K562 (cell line): Measurements from ENCODE around the gene PRDM15. TPM values are rescaled to one million over a fixed set of nuclear protein-coding genes. Genes with fewer than 3 reads are reported as not detected.

Experiments
- ATAC-seq: fragments of 200-7000 bp; cut with Tn5 transposase; 3 replicates; pipeline ENCODE4 v1.9.1; 2020; ENCODE audit warnings: moderate library complexity
- BruUV-seq: library from RNA; stranded (reverse); fragments of 400-500 nt; replicated peaks from 2 replicates; lab custom pipeline; 2021; lab: Mats Ljungman, UMichigan
- CTCF ChIA-PET: fragments of 300-600 bp; formaldehyde crosslinking; extraction: SDS; loops from one replicate; lab custom pipeline; 2021; ENCODE audit warnings: low intra/inter-chr PET ratio; lab: Yijun Ruan, JAX
- POLR2A ChIA-PET: fragments of 300-600, 350-650 bp; sonication (Branson Sonifier 250); formaldehyde crosslinking; extraction: SDS; loops from one replicate; lab custom pipeline; 2021; ENCODE audit warnings: antibody characterized with exemption, inconsistent platforms; lab: Yijun Ruan, JAX
- DNase-seq, 4 experiments: peaks; one replicate each; pipeline versions ENCODE4 v3.0.0 to v3.0.0-alpha.2; 2011 to 2018; ENCODE audit warnings: low spot score in 3 of 4, mixed read lengths in 3 of 4; ENCODE audit errors: extremely low read depth in 1 of 4
- FAIRE-seq: peaks from 2 replicates; lab custom pipeline; 2011; peaks lifted over from hg19 to GRCh38; lab: Jason Lieb, UNC
- H2AFZ ChIP-seq: 2 replicates; pipeline ENCODE4 v1.6.0; 2011; ENCODE audit warnings: low read depth, low read length, control low read depth, inconsistent platforms
- H3K27ac ChIP-seq: fragments of 200-600 bp; 3 replicates; pipeline ENCODE4 v1.8.0; 2011; ENCODE audit warnings: low read depth, mild to moderate bottlenecking, control low read depth, inconsistent platforms, low read length, moderate library complexity, mixed read lengths; ENCODE audit errors: extremely low read depth
- H3K27me3 ChIP-seq, 2 experiments: fragments of 300-600 bp in 1 of 2; 2 replicates in 1 of 2; 3 replicates in 1 of 2; pipeline versions ENCODE4 v1.6.0 to v1.8.0; 2011; ENCODE audit warnings: inconsistent platforms in 2 of 2, low read length in 2 of 2, mild to moderate bottlenecking in 1 of 2, mixed read lengths in 1 of 2, moderate library complexity in 1 of 2; ENCODE audit not compliant: control insufficient read depth in 2 of 2, insufficient read depth in 2 of 2
- H3K36me3 ChIP-seq: fragments of 300-600 bp; 3 replicates; pipeline ENCODE4 v1.8.0; 2011; ENCODE audit warnings: mild to moderate bottlenecking, low read length, inconsistent platforms; ENCODE audit not compliant: control insufficient read depth, insufficient read depth
- H3K4me1 ChIP-seq, 2 experiments: fragments of 200-600 bp in 1 of 2; replicated peaks in 1 of 2; 2 replicates in 1 of 2; 3 replicates in 1 of 2; pipeline versions ENCODE4 v1.5.1 to v1.8.0; 2011; ENCODE audit warnings: inconsistent platforms in 2 of 2, low read length in 2 of 2, mild to moderate bottlenecking in 1 of 2, mixed read lengths in 1 of 2, moderate library complexity in 1 of 2; ENCODE audit not compliant: control insufficient read depth in 2 of 2, insufficient read depth in 2 of 2
- H3K4me2 ChIP-seq: 2 replicates; pipeline ENCODE4 v1.6.1; 2011; ENCODE audit warnings: low read length, control low read depth, inconsistent platforms, mixed read lengths; ENCODE audit not compliant: insufficient read depth
- H3K4me3 ChIP-seq: fragments of 200-600 bp; sonication (generic), shearing (Covaris generic); 2 replicates; pipeline ENCODE4 v1.5.1; 2016; ENCODE audit warnings: control low read depth, inconsistent platforms
- H3K79me2 ChIP-seq: fragments of 200-600 bp; 3 replicates; pipeline ENCODE4 v1.8.0; 2011; ENCODE audit warnings: low read length, inconsistent platforms; ENCODE audit not compliant: control insufficient read depth, insufficient read depth
- H3K9ac ChIP-seq, 2 experiments: 2 replicates each; pipeline versions ENCODE4 v1.6.0 to v1.6.1; 2011; ENCODE audit warnings: low read depth in 2 of 2, low read length in 2 of 2, control low read depth in 1 of 2, inconsistent platforms in 1 of 2, mild to moderate bottlenecking in 1 of 2, mixed read lengths in 1 of 2; ENCODE audit not compliant: insufficient read depth in 1 of 2
- H3K9me1 ChIP-seq: one replicate; pipeline ENCODE4 v1.6.0; 2011; ENCODE audit warnings: inconsistent platforms, mild to moderate bottlenecking, low read length, moderate library complexity; ENCODE audit not compliant: control insufficient read depth, insufficient read depth
- H3K9me3 ChIP-seq: replicated peaks from 2 replicates; pipeline ENCODE4 v1.5.1; 2011; ENCODE audit warnings: low read depth, low read length, inconsistent platforms; ENCODE audit not compliant: control insufficient read depth, insufficient read depth
- H4K20me1 ChIP-seq: replicated peaks from 2 replicates; pipeline ENCODE4 v1.6.1; 2011; ENCODE audit warnings: low read length, inconsistent platforms, mixed read lengths; ENCODE audit not compliant: control insufficient read depth, insufficient read depth
- ATF4 ChIP-seq: fragments of 450-650 bp; formaldehyde crosslinking; IDR thresholded peaks from 2 replicates; pipeline ENCODE4 v1.4.0; 2022; ENCODE audit warnings: mild to moderate bottlenecking, moderate library complexity
- CBFA2T2 ChIP-seq: fragments of 450-650 bp; conservative IDR thresholded peaks from 2 replicates; pipeline ENCODE4 v1.6.1; 2017; ENCODE audit warnings: mild to moderate bottlenecking
- DACH1 ChIP-seq: fragments of 450-650 bp; IDR thresholded peaks from 2 replicates; pipeline ENCODE4 v1.6.1; 2018; ENCODE audit not compliant: partially characterized antibody
- FOXK1 ChIP-seq: sonication (generic); formaldehyde crosslinking; IDR thresholded peaks from 2 replicates; pipeline ENCODE4 v1.8.0; 2022; ENCODE audit warnings: missing genetic modification reagents, mild to moderate bottlenecking, borderline replicate concordance
- HDAC2 ChIP-seq: fragments of 450-650 bp; IDR thresholded peaks from 2 replicates; pipeline ENCODE4 v1.6.1; 2016; ENCODE audit warnings: mild to moderate bottlenecking
- KDM5B ChIP-seq: fragments of 200-600 bp; sonication (generic); IDR thresholded peaks from 2 replicates; pipeline ENCODE4 v1.6.1; 2012; ENCODE audit warnings: low read depth, mild to moderate bottlenecking, moderate library complexity, low read length, control low read depth, inconsistent platforms; ENCODE audit not compliant: insufficient replicate concordance
- MLX ChIP-seq, 2 experiments: fragments of 450-650 bp in 1 of 2; sonication (generic) in 1 of 2; formaldehyde crosslinking; conservative IDR thresholded peaks; 2 replicates each; pipeline versions ENCODE4 v1.4.0 to v1.8.1; 2020 to 2022; ENCODE audit warnings: mild to moderate bottlenecking in 1 of 2, missing genetic modification reagents in 1 of 2
- NONO ChIP-seq, 2 experiments: fragments of 200-400 bp in 1 of 2; fragments of 450-650 bp in 1 of 2; formaldehyde crosslinking in 1 of 2; IDR thresholded peaks; 2 replicates each; pipeline ENCODE4 v1.6.1; 2017; ENCODE audit warnings: low read depth in 2 of 2, mild to moderate bottlenecking in 2 of 2, moderate library complexity in 2 of 2, low read length in 1 of 2
- TAF1 ChIP-seq: IDR thresholded peaks from 2 replicates; pipeline ENCODE4 v1.6.1; 2011; ENCODE audit warnings: mild to moderate bottlenecking, low read length, moderate library complexity; ENCODE audit not compliant: insufficient read depth, control insufficient read depth, severe bottlenecking; ENCODE audit errors: extremely low read depth
- ZBTB17 ChIP-seq: fragments of 450-650 bp; formaldehyde crosslinking; IDR thresholded peaks from 2 replicates; pipeline ENCODE4 v1.4.0; 2020; ENCODE audit warnings: mild to moderate bottlenecking
- ZEB2 ChIP-seq: fragments of 450-650 bp; IDR thresholded peaks from 2 replicates; pipeline ENCODE4 v1.6.1; 2016
- ZNF217 ChIP-seq: sonication (generic); formaldehyde crosslinking; IDR thresholded peaks from 2 replicates; pipeline ENCODE4 v1.8.0; 2022; ENCODE audit warnings: mild to moderate bottlenecking, missing genetic modification reagents
- ZNF263 ChIP-seq: sonication (generic); formaldehyde crosslinking; IDR thresholded peaks from 2 replicates; pipeline ENCODE4 v1.8.0; 2022; ENCODE audit warnings: mild to moderate bottlenecking, missing genetic modification reagents, borderline replicate concordance
- WGBS: fragments of 100-300 bp; shearing (Covaris generic); methylation state at CpG from one replicate; pipeline ENCODE4 v1.1.6; 2016; ENCODE audit warnings: low coverage, mixed read lengths; ENCODE audit not compliant: insufficient coverage; ENCODE audit errors: missing lambda C conversion rate; 5-methylcytosine and 5-hydroxymethylcytosine counted together
- in situ Hi-C: fragments of 300-500 bp; cut with MboI; formaldehyde crosslinking; loops from 4 replicates; pipeline ENCODE4 v1.15.0; 2018; ENCODE audit warnings: inconsistent platforms, mixed read lengths
- intact Hi-C: fragments of 100-400 bp; cut with micrococcal nuclease; formaldehyde crosslinking; loops from 2 replicates; pipeline ENCODE4 v1.14.2; 2022
- polyA plus RNA-seq, 8 experiments: library from polyadenylated mRNA; depleted of rRNA in 4 of 8; stranded (reverse) in 5 of 8; unstranded in 3 of 8; fragments of >200 nt; fragmentation: Nextera tagmentation in 2 of 8; fragmentation: Illumina TruSeq in 1 of 8; extraction: Ambion mirVana in 2 of 8; extraction: Trizol in 1 of 8; gene quantifications; 2 replicates each; pipeline versions ENCODE4 v1.2.1 to v1.2.3, GENCODE V29; 2011 to 2014; ENCODE audit warnings: inconsistent platforms in 1 of 8, missing spikeins in 1 of 8
- total RNA-seq, 7 experiments: library from RNA; depleted of rRNA in 6 of 7; stranded (reverse); fragments of >200 nt in 6 of 7; fragmentation: Illumina TruSeq in 2 of 7; extraction: Trizol in 2 of 7; gene quantifications; 2 replicates each; pipeline versions ENCODE4 v1.2.1 to v1.2.3, GENCODE V29; 2011 to 2021; ENCODE audit warnings: low replicate concordance in 1 of 7

PRDM15 gene
- total and polyA plus RNA-seq, 9 of the 15 experiments (the other 6 are each of a cell fraction or from before 2014, with no cell fraction given): 0.93 to 9.2 (median 6.2) TPM

GRCh38 chr21:41873426-41873825, 5.7 kb downstream of the PRDM15 start (continued):
- no peak for TF ChIP-seq TAF1

GRCh38 chr21:41873005-41873404, 6.1 kb downstream of the PRDM15 start:
- H3K4me1 ChIP-seq: peaks cover 13 to 19% of the 10 kb centered on the region in 2 experiments
- ATAC-seq: no peak
- no peak overlapping the region for H3K4me2 ChIP-seq
- H3K4me3 ChIP-seq: no peak overlapping the region
- H4K20me1 ChIP-seq: no peaks in the 10 kb centered on the region
- BruUV-seq: no TSS peak
- TF ChIP-seq KDM5B (no peak), ZBTB17 (CRISPR knock-in tag) (no peak), MLX (CRISPR knock-in tag; conservative IDR thresholded peaks at IDR 0.05) (no peak), NONO (IDR thresholded peaks at IDR 0.05; ENCODE audit: low read depth in 2 of 2, low read length in 1 of 2) (no peak), DACH1 (no peak), FOXK1 (CRISPR knock-in tag) (no peak), HDAC2 (no peak), ZEB2 (no peak), ZNF263 (CRISPR knock-in tag) (no peak), ATF4 (CRISPR knock-in tag) (no peak), CBFA2T2 (no peak), ZNF217 (no peak)
- intact Hi-C loops (loop anchor here (10.0 kb wide), 1 partner anchor 142 kb away; the partner anchor contains the start of gene ZBTB21), in situ Hi-C loops (no loop called here)
- H3K9ac ChIP-seq: no peak overlapping the region; a peak in 1 of 4 replicates
- H3K36me3 ChIP-seq: peaks cover 12% of the 10 kb centered on the region; the same call in 2 of the 3 replicates
- 83% methylated on average over 13 of the region's 13 CpGs for WGBS
- H3K27ac ChIP-seq: no peak overlapping the region
- no peak for FAIRE-seq
- H3K9me3 ChIP-seq: no peaks in the 10 kb centered on the region
- H3K79me2 ChIP-seq: peaks cover 30% of the 10 kb centered on the region
- no peak for DNase-seq
- H3K27me3 ChIP-seq: no peaks in the 10 kb centered on the region
- no peak overlapping the region for H2AFZ ChIP-seq
- peaks cover 3% of the 10 kb centered on the region for H3K9me1 ChIP-seq
- CTCF ChIA-PET: no interaction called here
- POLR2A ChIA-PET: interaction anchor here (1.4 kb wide), 1 partner anchor 11 kb away, joined by 3 read pairs; no protein-coding TSS in a partner anchor
